Mucosa of rectum (tissue), 2 donors: ENCODE measurements around the gene ZNF334.

Experiments
- H3K27ac ChIP-seq, 2 donors: one replicate each; pipeline ENCODE4 v1.7.0; 2013; ENCODE audit warnings: inconsistent platforms in 2 of 2, low read depth in 2 of 2, low read length in 2 of 2
- H3K27me3 ChIP-seq, 2 donors: one replicate each; pipeline ENCODE4 v1.7.0; 2013; ENCODE audit warnings: low read length in 2 of 2; ENCODE audit not compliant: control insufficient read depth in 2 of 2, insufficient read depth in 2 of 2
- H3K36me3 ChIP-seq, 2 donors: one replicate each; pipeline ENCODE4 v1.7.0; 2013; ENCODE audit warnings: low read length in 2 of 2; ENCODE audit not compliant: control insufficient read depth in 2 of 2, insufficient read depth in 2 of 2
- H3K4me1 ChIP-seq, 2 donors: one replicate each; pipeline ENCODE4 v1.7.0; 2013; ENCODE audit warnings: low read length in 2 of 2, mild to moderate bottlenecking in 1 of 2; ENCODE audit not compliant: control insufficient read depth in 2 of 2, insufficient read depth in 2 of 2
- H3K4me3 ChIP-seq, 2 donors: one replicate each; pipeline ENCODE4 v1.7.0; 2013; ENCODE audit warnings: low read length in 2 of 2
- H3K9ac ChIP-seq, 2 donors: one replicate each; pipeline ENCODE4 v1.7.0; 2013; ENCODE audit warnings: low read length in 2 of 2, low read depth in 1 of 2, mild to moderate bottlenecking in 1 of 2
- H3K9me3 ChIP-seq, 2 donors: one replicate each; pipeline ENCODE4 v1.7.0; 2013; ENCODE audit warnings: low read length in 2 of 2; ENCODE audit not compliant: control insufficient read depth in 2 of 2
- donor health status: healthy.
- donor health status: Normal muscosa, but diverticular disease.

ZNF334 gene

GRCh38 chr20:46520976-46521579 lies 7.7 kb upstream of the ZNF334 start:
- Histone ChIP-seq H3K9ac (no peak overlapping the region), H3K27me3 (peaks cover 0 to 4% of the 10 kb centered on the region in 2 donors), H3K4me3 (no peak overlapping the region)

GRCh38 chr20:46520540-46520939 lies 7.2 kb upstream of the ZNF334 start:
- no peaks in the 10 kb centered on the region for H3K9me3 ChIP-seq
- no peak overlapping the region for H3K9ac ChIP-seq
- H3K4me3 ChIP-seq = no peak overlapping the region
- peaks cover 0 to 4% of the 10 kb centered on the region in 2 donors for H3K27me3 ChIP-seq
- no peak overlapping the region for H3K27ac ChIP-seq
- no peaks in the 10 kb centered on the region for H3K36me3 ChIP-seq
- H3K4me1 ChIP-seq = no peaks in the 10 kb centered on the region

More at GRCh38 chr20:46520976-46521579, 7.7 kb upstream of the ZNF334 start:
- H3K27ac ChIP-seq = no peak overlapping the region
- H3K9me3 ChIP-seq = no peaks in the 10 kb centered on the region
- H3K36me3 ChIP-seq = no peaks in the 10 kb centered on the region
- H3K4me1 ChIP-seq = no peaks in the 10 kb centered on the region

DNA sequence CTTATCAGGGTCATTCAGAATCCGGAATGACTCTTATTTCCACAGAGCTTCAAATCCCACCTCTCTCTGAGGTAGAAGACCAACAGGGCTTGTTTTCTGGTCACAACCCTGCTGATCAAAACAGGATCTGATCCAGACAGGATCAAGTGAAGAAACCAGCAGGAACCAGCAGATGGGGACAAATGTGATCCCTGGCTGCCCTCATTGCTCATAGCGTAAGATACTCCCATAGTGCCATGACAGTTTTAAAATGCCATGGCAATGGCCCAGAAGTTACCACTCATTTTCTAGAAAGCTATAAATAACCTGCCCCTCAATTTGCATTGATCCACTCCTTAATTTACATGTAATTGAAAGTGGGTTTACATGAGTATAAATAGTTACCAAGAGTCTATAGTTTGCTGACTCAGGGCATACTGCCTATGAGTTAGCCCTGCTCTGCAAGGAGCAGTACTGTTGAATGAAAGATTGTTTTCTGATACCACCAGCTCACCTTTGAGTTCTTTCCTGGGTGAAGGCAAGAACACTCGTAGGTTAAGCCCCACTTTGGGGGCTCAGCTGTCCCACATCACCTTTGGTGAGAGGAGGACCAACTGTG lies 6.2 kb upstream of the ZNF334 start:
- Histone ChIP-seq H3K27ac (no peak overlapping the region), H3K9me3 (no peaks in the 10 kb centered on the region), H3K36me3 (no peaks in the 10 kb centered on the region), H3K4me3 (no peak overlapping the region), H3K4me1 (no peaks in the 10 kb centered on the region), H3K9ac (no peak overlapping the region), H3K27me3 (peaks cover 0 to 4% of the 10 kb centered on the region in 2 donors)

GRCh38 chr20:46509523-46509922 lies 3.8 kb downstream of the ZNF334 start:
- Histone ChIP-seq H3K4me1 (no peaks in the 10 kb centered on the region), H3K27ac (no peak overlapping the region), H3K9ac (no peak overlapping the region), H3K4me3 (no peak overlapping the region), H3K36me3 (no peaks in the 10 kb centered on the region), H3K9me3 (no peaks in the 10 kb centered on the region), H3K27me3 (peaks cover 0 to 8% of the 10 kb centered on the region in 2 donors)

- H3K36me3 ChIP-seq = no peaks in the 10 kb centered on the region
Measured at GRCh38 chr20:46507760-46508407, 5.5 kb downstream of the ZNF334 start.

DNA sequence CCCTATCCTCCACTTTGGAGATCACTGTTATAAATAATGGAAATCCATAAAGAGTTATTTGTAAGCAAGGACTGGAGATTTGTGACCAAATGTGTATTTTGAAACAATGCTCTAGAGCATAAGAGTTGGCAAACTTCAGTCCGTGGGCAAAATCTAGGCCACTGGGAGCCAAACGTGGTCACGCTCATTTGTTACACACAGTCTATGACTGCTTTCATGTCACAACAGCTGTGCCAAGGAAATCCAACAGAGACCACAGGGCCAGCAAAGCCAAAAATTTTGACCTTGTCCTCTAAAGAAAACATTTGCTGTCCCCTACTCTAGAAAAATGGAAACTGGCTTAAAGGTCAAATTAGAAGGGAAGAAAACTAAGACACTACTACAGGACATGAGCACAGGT lies 7.9 kb downstream of the ZNF334 start:
- Histone ChIP-seq H3K9me3 (peaks cover 12 to 17% of the 10 kb centered on the region in 2 donors), H3K4me1 (no peaks in the 10 kb centered on the region), H3K36me3 (no peaks in the 10 kb centered on the region), H3K9ac (no peak overlapping the region), H3K27ac (no peak overlapping the region), H3K27me3 (peaks cover 0 to 4% of the 10 kb centered on the region in 2 donors), H3K4me3 (no peak overlapping the region)

More at GRCh38 chr20:46507760-46508407, 5.5 kb downstream of the ZNF334 start:
- no peaks in the 10 kb centered on the region for H3K9me3 ChIP-seq
- H3K4me1 ChIP-seq = no peaks in the 10 kb centered on the region
- no peak overlapping the region for H3K4me3 ChIP-seq
- H3K9ac ChIP-seq = no peak overlapping the region
- H3K27ac ChIP-seq = no peak overlapping the region
- peaks cover 0 to 4% of the 10 kb centered on the region in 2 donors for H3K27me3 ChIP-seq

GRCh38 chr20:46501961-46502360 lies 11.4 kb downstream of the ZNF334 start:
- H3K4me3 ChIP-seq = no peak overlapping the region
- no peaks in the 10 kb centered on the region for H3K4me1 ChIP-seq
- H3K36me3 ChIP-seq = no peaks in the 10 kb centered on the region
- no peak overlapping the region for H3K27ac ChIP-seq
- no peak overlapping the region for H3K9ac ChIP-seq
- peaks cover 14 to 23% of the 10 kb centered on the region in 2 donors for H3K9me3 ChIP-seq
- no peaks in the 10 kb centered on the region for H3K27me3 ChIP-seq

DNA sequence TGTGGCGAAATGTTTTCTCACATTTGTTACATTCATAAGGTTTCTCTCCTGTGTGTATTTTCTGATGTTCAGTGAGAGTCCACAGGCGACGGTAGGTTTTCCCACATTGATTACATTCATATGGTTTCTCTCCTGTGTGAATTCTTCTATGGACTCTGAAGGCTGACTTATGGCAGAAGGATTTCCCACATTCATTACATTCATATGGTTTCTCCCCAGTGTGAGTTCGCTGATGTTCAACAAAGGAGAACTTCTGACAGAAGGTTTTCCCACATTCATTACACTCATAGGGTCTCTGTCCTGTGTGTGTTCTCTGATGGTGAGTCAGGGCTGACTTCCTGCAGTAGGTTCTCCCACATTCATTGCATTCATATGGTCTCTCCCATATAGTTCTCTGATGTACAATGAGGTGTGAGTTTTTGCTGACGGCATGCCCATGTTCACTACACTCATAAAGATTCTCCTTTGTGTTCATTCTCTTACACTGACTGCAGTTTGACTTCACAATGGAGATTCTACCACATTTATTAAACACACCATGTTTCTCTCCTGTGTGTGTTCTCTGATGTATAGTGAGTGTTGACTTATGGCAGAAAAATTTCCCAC lies 11.9 kb downstream of the ZNF334 start:
- Histone ChIP-seq H3K27ac (no peak overlapping the region), H3K36me3 (no peaks in the 10 kb centered on the region), H3K4me1 (no peaks in the 10 kb centered on the region), H3K4me3 (no peak overlapping the region), H3K27me3 (no peaks in the 10 kb centered on the region), H3K9ac (no peak overlapping the region), H3K9me3 (peaks cover 14 to 23% of the 10 kb centered on the region in 2 donors)

DNA sequence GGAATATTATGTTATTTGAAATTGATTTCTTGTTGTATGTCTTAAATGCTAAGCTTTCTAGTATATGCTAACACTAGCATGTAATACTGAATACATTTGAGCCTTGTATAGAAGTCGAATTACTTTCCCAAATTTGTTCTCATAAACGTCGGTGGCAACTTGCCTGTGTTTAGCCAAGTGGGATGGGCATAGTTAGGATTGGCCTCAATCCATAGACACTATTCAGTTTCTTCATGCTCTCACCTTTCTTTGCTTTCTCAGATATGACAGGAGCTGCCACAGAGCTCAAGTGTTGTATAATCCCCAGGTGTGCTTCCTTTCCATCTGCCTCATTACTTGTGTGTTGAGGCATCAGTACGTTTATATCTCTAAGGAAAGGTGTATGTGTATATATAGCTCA lies 19.3 kb downstream of the ZNF334 start:
- Histone ChIP-seq H3K36me3 (no peaks in the 10 kb centered on the region), H3K27me3 (peaks cover 0 to 3% of the 10 kb centered on the region in 2 donors), H3K4me3 (no peak overlapping the region), H3K9me3 (peaks cover 0 to 3% of the 10 kb centered on the region in 2 donors), H3K27ac (no peak overlapping the region), H3K4me1 (no peaks in the 10 kb centered on the region), H3K9ac (no peak overlapping the region)

DNA sequence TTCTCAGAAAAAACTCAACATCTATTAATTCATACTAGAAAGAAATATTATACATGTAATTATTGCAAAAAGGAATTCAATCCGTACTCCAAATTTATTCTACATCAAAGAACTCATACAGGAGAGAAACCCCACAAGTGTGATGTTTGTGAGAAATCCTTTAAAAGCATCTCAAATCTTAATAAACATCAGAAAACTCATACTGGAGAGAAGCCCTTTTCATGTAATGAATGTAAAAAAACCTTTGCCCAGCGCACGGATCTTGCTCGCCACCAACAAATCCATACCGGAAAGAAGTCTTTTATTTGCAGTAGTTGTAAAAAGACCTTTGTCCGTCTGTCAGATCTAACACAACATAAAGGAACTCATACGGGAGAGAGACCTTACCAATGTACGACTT lies 22.0 kb downstream of the ZNF334 start:
- no peaks in the 10 kb centered on the region for H3K4me1 ChIP-seq
- H3K27ac ChIP-seq = no peak overlapping the region
- H3K4me3 ChIP-seq = no peak overlapping the region
- H3K9ac ChIP-seq = no peak overlapping the region
- H3K36me3 ChIP-seq = no peaks in the 10 kb centered on the region
- no peaks in the 10 kb centered on the region for H3K9me3 ChIP-seq
- peaks cover 0 to 3% of the 10 kb centered on the region in 2 donors for H3K27me3 ChIP-seq
